Activated CD8-positive, alpha-beta memory T cell treated with anti-CD3 and anti-CD28 coated beads for 36 hours (primary cell): ENCODE data around the gene PHLDA2. TPM values are rescaled to one million over a fixed set of nuclear protein-coding genes. Genes with fewer than 3 reads are reported as not detected.

ENCODE experiments used
- CTCF ChIA-PET: fragments of 350-600 bp; sonication (Branson Sonifier 250); formaldehyde crosslinking; loops from one replicate; lab custom pipeline; 2021; ENCODE audit warnings: antibody characterized with exemption; lab: Charles Lee
- POLR2A ChIA-PET: fragments of 350-600 bp; sonication (Branson Sonifier 250); formaldehyde crosslinking; loops from one replicate; lab custom pipeline; 2021; ENCODE audit warnings: antibody characterized with exemption; lab: Charles Lee
- total RNA-seq, 2 experiments: library from RNA; stranded (reverse); gene quantifications; one replicate each; pipeline ENCODE4 v1.2.3, GENCODE V29; 2021

PHLDA2 gene
- total RNA-seq, 2 experiments from 2014 or later = 3.0 to 3.5 TPM

GRCh38 chr11:2892967-2893528, 36.2 kb downstream of the PHLDA2 start:
- CTCF ChIA-PET = interaction anchor here (0.6 to 12.1 kb wide), 14 partner anchors 10 to 591 kb away, joined by 3 to 268 read pairs (median 6); partner anchors contain the start of genes C11orf21, PHLDA2 and TSPAN32
- POLR2A ChIA-PET = interaction anchor here (0.6 to 3.2 kb wide), 5 partner anchors 10 to 493 kb away, joined by 3 to 14 read pairs (median 4); partner anchors contain the start of genes PHLDA2 and TSSC4

DNA sequence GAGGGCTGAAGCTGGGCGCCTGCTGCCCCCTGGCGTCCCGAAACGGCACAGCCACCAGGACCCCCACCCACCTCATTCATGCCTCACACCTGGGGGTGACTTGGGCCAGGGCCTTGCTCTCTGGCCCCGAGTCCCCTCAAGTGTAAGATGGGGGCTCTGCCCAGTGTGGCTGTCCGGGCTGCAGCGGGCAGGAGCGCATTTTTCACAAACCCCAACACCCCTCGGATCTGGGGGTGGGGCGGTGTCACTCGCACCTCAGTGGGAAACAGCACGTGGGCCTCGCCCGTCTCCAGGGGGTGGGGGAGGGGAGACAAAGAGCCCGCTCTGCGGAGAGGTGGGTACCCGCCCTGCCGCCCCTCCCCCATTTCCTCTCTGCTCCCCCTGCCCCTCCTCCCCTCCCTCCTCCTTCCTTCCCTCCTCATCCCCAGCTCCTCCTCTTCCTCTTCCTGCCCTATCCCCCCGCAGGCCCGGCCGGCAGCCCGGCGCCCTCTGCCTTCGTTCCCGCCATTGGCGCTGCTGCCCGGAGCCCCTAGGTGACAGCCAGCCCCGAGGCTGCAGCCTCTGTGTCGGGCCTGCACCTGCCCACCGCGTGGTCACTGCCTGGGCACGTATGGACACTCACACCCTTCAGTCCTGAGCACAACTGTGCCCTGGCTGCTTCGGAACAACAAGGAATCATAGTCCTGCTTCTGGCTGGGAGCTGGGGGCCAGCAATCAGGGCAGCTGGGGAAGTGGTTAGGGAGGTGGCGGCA, 36.8 kb downstream of the PHLDA2 start:
- POLR2A ChIA-PET = interaction anchor here (0.6 to 3.2 kb wide), 6 partner anchors 10 to 492 kb away, joined by 3 to 14 read pairs (median 4); partner anchors contain the start of genes PHLDA2 and TSSC4
- CTCF ChIA-PET = interaction anchor here (0.6 to 12.1 kb wide), 20 partner anchors 11 to 590 kb away, joined by 3 to 268 read pairs (median 4); partner anchors contain the start of genes C11orf21, PHLDA2 and TSPAN32

DNA sequence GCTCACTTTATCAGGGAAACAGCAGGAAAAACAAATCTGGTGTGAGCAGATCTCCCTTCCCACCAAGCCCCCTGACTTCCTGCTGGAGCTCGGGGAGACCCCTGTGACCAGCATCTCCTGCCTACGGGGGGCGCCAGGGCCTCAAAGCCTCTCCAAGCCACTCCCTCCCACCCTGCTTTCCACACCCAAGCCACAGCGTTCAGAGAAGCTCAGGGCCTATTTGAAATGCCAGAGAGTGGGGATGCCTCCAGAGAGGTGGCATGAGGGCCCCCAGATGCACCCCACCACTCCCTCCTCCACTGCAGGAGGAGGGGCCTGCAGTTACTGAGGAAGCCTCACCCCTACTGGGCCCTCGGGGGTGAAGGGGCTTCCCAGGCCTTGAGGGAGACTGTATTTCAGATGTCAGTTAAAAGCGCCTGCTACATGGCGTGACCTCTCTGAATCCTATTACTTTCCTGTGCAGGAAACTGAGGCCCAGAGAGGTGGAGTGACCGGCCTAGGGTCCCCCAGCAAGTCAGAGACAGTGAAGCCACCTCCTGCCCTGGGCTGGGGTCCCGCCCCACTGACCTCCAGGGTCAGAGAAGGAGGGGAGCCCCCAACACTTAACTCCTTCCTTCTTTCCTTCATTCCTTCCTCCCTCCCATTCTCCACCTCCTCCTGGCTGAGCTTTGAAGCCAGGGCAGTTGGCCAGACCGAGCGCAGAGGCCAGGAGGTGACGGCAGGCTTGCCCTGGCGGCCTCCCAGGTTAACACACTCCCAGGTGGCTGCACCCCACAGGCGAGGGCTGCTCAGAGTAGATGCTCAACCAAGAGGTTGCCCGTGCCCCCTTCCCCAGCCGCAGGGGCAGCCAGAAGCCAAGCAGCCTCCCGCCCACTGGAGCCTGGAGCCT, 37.6 kb downstream of the PHLDA2 start:
- CTCF ChIA-PET = interaction anchor here (0.6 to 12.1 kb wide), 19 partner anchors 12 to 589 kb away, joined by 3 to 268 read pairs (median 5); partner anchors contain the start of genes C11orf21, PHLDA2 and TSPAN32
- POLR2A ChIA-PET = interaction anchor here (0.6 to 3.2 kb wide), 4 partner anchors 11 to 358 kb away, joined by 4 to 14 read pairs (median 6); partner anchors contain the start of gene PHLDA2

DNA sequence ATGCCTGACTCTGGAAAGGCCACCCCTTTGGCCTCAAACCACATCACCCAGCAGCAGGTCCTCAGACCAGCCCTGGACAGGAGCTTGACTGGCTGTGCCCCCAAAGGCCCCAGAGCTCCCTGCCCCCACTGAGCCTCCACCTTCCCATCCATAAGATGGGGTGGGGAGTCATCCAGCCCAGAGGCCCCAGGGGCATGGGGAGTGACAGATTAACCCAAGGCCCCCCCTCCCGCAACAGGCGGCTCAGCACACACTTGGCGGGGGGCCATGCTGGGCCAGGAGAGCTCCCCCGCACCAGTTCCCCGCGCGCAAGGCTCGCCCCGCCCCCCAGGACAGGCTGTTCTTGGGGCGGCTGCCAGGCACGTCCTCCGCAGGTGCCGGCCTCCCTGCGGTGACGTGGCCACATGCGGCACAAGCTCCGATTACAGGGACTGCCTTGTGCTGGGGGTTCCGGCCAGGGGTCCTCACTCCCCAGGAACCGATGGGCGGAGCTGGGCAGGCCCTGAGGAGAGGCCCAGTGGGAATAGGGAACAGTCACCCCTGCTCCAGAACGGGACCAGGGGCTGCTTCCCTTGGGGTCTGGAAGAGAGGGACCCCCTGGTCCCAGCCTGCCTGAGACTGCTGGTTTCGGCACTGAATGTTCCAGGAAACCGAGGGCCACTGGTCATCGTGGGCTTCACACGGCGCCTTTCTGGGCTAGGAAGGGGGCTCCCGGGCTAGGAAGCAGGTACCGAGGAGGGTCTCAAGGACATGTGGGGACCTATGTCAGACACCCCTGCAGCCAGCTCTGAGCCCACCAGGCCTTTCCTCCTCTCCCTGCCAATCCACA, 38.5 kb downstream of the PHLDA2 start:
- ChIA-PET CTCF (interaction anchor here (1.1 to 12.1 kb wide), 11 partner anchors 13 to 588 kb away, joined by 3 to 268 read pairs (median 5); partner anchors contain the start of genes C11orf21, PHLDA2 and TSPAN32), POLR2A (interaction anchor here (3.2 kb wide), 1 partner anchor 12 kb away, joined by 14 read pairs; a partner anchor contains a TSS)

DNA sequence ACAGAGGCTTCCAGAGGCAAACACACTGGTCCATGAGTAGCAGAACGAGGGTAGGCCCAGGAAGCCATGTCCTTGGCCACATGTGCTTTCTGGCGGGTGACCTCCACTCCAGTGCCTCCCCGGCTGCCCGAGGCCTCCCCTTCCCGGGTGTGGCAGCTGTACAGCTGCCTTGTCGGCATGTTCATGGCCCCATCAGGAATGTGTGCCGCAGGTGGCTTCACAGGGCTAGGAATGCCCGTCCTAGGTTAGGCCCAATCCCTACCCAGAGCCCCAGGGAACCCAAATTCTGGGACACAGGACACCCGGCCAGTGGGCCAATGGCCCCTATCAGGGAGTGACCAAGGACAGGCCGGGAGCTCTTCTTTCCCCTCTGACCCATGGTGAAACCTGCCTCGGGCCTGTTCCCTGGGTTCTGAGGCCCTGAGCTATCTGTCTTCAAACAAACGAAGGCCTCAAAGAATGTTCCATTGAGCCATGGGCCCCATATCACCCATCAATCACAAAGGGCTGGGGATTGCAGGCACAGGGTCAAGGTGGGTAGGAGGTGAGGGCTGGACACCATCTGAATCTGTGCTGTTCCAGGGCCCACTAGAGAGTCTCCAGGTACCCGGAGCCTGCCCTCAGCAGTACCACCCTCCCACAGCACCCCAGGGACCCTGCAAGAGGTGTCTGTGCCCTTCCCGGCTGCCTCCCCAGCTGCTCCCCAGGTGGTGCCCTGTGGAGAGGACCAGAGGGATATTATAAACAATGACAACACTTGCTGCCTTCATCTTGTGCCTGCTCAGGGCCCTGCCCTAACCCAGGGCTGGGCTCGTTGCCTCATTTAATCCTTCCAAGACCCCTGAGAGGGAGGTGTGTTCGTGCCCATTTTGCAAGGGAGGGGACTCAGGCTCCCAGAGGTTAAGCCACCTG, 39.6 kb downstream of the PHLDA2 start:
- POLR2A ChIA-PET = interaction anchor here (0.6 kb wide), 1 partner anchor 680 kb away, joined by 3 read pairs; no protein-coding TSS in a partner anchor

DNA sequence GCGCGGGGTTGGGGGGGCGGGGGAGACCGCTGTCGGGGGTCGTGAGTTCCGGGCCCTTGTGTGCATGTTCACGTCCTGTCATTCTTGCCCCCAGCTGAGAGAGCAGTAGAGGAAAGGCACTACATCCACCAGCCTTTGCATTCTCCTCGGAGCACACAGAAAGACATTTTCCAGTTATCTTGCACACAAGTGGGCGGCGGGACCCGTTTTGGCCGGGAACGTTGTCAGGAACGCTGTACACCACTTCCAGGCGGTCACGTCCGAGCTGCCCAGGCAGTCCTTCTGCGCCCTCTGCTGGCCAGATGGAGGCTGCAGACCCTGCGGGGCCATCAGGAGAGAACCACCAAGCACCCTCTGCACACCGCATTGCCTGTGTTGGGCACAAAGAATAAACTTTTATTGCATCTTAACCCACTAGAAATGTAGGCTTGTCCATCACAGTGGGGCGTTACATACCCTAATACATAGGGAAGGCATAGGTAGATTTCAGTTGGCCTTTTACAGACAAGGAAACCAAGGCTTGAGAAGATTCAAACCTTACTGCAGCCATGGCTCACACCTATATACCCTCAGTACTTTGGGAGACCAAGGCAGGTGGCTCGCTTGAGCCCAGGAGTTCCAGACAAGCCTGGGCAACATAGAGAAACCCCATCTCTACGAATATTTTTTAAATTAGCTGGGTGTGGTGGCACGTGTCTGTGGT, 40.8 kb downstream of the PHLDA2 start:
- POLR2A ChIA-PET = interaction anchor here (0.5 to 1.0 kb wide), 3 partner anchors 49 to 356 kb away, joined by 3 to 8 read pairs (median 5); no protein-coding TSS in a partner anchor
- CTCF ChIA-PET = interaction anchor here (0.6 to 12.1 kb wide), 16 partner anchors 9 to 691 kb away, joined by 3 to 268 read pairs (median 4); no protein-coding TSS in a partner anchor

More for the DNA sequence above, 39.6 kb downstream of the PHLDA2 start:
- CTCF ChIA-PET = interaction anchor here (0.6 to 12.1 kb wide), 9 partner anchors 11 to 692 kb away, joined by 3 to 268 read pairs (median 5); no protein-coding TSS in a partner anchor

- CTCF ChIA-PET = interaction anchor here (0.5 to 12.1 kb wide), 19 partner anchors 9 to 833 kb away, joined by 3 to 268 read pairs (median 3); no protein-coding TSS in a partner anchor
Measured at GRCh38 chr11:2887515-2888195, 41.6 kb downstream of the PHLDA2 start.

DNA sequence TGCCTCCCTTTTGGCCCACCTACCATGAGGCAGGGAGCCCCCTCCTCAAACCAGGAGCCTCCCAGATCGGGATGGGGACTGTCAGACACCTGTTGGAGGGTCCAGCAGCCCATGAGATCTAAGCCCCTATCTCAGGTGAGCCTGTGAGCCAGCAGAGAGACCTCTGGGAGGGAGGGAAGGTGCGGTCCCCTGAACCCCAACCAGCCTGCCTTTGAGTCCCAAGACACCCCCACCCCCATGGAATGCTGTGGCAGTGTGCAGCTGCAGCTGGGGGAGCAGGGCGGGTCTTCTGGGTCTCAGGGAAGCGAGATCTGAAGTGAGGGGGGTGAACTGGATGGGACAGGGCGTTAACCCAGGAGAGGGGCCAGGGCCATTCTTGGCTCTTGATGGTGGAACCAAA, 42.3 kb downstream of the PHLDA2 start:
- CTCF ChIA-PET = interaction anchor here (0.8 to 12.1 kb wide), 7 partner anchors 13 to 467 kb away, joined by 3 to 268 read pairs (median 4); no protein-coding TSS in a partner anchor

More at GRCh38 chr11:2887515-2888195, 41.6 kb downstream of the PHLDA2 start:
- POLR2A ChIA-PET = interaction anchor here (0.6 to 1.0 kb wide), 3 partner anchors 46 to 355 kb away, joined by 3 to 5 read pairs (median 3); no protein-coding TSS in a partner anchor

DNA sequence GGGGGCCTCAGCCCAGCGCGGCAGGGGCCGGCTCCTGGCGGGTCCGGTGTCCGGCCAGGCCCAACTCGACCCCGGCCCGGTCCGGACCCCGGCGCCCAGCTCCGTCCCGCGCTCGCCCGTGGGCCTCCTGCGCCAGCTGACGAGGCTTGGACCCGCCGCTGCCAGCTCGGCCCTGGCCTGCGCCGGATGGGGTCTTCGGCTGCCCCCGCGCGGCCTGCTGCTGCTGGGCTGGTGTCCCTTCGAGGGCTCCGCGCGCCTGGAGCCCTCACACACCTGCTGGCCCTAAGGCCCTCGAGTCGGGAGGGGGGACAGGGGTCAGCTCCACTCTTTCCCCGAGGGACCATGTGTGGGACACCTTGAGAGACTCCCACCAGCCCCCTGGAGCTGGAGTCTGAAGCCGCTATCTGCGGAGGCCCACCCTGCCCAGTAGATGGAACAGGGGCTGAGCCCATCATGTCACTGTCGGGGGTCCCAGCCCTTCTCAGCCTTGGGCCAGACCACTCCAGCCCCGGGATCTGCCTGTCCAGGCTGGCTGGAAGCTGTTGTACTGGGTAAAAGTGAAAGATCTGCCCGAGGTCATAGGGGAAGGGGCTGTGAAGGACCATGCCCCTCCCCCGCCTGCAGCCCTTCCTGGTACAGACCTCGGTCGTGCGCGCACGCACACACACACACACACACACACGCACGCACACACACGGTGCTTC, 42.9 kb downstream of the PHLDA2 start:
- ChIA-PET CTCF (interaction anchor here (0.8 to 12.1 kb wide), 2 partner anchors 14 to 352 kb away, joined by 3 to 268 read pairs; no protein-coding TSS in a partner anchor), POLR2A (no interaction called here)

More for the DNA sequence above, 42.3 kb downstream of the PHLDA2 start:
- POLR2A ChIA-PET = no interaction called here

DNA sequence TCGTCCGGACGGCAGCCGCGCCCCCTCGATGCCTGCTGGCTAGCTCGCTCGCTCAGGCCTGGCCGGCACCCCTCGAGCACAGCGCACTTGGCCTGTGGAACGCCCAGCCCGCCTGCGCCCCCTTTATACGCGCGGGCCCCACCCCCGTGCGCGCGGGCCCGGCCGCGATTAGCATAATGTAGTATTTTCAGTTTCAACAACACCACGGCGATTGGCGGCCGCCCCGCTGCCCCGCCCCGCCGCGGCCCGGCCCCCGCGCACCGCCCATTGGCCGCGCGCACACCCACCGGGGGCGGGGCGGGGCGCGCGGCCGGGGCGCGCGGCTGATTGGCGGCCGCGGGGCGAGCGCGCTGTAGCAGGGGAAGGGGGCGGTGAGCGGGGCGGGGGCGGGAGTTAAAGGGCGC, 43.5 kb downstream of the PHLDA2 start, which contains the start of gene CDKN1C:
Gene CDKN1C, minus strand, starts transcription at position 98 of the 404 bp plus-strand sequence. CDS start 319 bp downstream, outside the sequence.
- POLR2A ChIA-PET = no interaction called here
- CTCF ChIA-PET = interaction anchor here (1.2 to 12.1 kb wide), 2 partner anchors 9 to 351 kb away, joined by 3 to 268 read pairs; no protein-coding TSS in a partner anchor

DNA sequence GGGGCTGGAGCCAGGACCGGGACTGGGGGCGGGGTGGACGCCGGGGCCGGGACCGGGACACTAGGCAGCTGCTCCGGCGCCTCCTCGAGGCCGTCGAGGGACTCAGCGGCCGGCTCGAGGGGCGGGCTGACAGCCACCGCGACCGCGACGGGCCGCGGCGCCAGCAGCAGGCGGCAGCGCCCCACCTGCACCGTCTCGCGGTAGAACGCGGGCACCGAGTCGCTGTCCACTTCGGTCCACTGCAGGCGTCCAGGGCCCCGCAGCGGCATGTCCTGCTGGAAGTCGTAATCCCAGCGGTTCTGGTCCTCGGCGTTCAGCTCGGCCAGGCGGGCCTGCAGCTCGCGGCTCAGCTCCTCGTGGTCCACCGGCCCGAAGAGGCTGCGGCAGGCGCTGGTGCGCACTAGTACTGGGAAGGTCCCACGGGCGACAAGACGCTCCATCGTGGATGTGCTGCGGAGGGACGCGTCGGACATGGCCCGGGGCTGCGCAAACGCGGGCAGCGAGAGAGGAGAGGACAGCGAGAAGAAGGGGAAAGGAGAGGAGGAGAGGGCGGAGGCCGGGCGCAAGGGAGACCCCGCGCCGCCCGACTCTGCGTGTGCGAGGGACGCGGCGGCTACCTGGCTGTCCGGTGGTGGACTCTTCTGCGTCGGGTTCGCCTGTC, 44.1 kb downstream of the PHLDA2 start:
- POLR2A ChIA-PET = no interaction called here

GRCh38 chr11:2883979-2884815, 45.0 kb downstream of the PHLDA2 start:
- CTCF ChIA-PET = interaction anchor here (0.6 to 12.1 kb wide), 5 partner anchors 8 to 604 kb away, joined by 3 to 268 read pairs (median 4); no protein-coding TSS in a partner anchor
- POLR2A ChIA-PET = no interaction called here

More for the DNA sequence above, 44.1 kb downstream of the PHLDA2 start:
- CTCF ChIA-PET = interaction anchor here (0.9 to 12.1 kb wide), 3 partner anchors 9 to 351 kb away, joined by 3 to 268 read pairs (median 4); no protein-coding TSS in a partner anchor
